Vagina (tissue), 2 donors: ENCODE results near the gene DOCK7. TPM values are rescaled to one million over a fixed set of nuclear protein-coding genes. Genes with fewer than 3 reads are reported as not detected.
"Not testable (repeated sequence)": the region's sequence is repeated elsewhere in the genome, so short reads cannot be mapped to it uniquely, and the experiment has no call there.

ENCODE experiments used
- DNase-seq, 2 donors: peaks; one replicate each; pipeline ENCODE4 v3.0.0-alpha.2; 2017; ENCODE audit errors: extremely low spot score in 2 of 2
- H3K27ac ChIP-seq: fragments of 200-600 bp; sonication (generic); one replicate; pipeline ENCODE4 v1.5.1; 2019
- H3K27me3 ChIP-seq: fragments of 200-600 bp; sonication (generic); one replicate; pipeline ENCODE4 v1.5.1; 2019
- H3K36me3 ChIP-seq, 2 donors: fragments of 200-600 bp; sonication (generic); one replicate each; pipeline ENCODE4 v1.5.1; 2017 to 2019
- H3K4me1 ChIP-seq: fragments of 200-600 bp; sonication (generic); one replicate; pipeline ENCODE4 v1.5.1; 2019
- H3K4me3 ChIP-seq, 2 donors: fragments of 200-600 bp; sonication (generic); 1 replicate in 1 of 2; 2 replicates in 1 of 2; pipeline ENCODE4 v1.5.1; 2016 to 2019
- H3K9me3 ChIP-seq: fragments of 200-600 bp; sonication (generic); one replicate; pipeline ENCODE4 v1.5.1; 2019
- POLR2A ChIP-seq, 2 donors: fragments of 450-650 bp; IDR thresholded peaks; one replicate each; pipeline ENCODE4 v1.6.1; 2017; ENCODE audit warnings: antibody characterized with exemption in 2 of 2, mild to moderate bottlenecking in 2 of 2, moderate library complexity in 2 of 2
- POLR2AphosphoS5 ChIP-seq, 2 donors: sonication (generic); formaldehyde crosslinking; IDR thresholded peaks; one replicate each; pipeline ENCODE4 v1.9.0; 2017; ENCODE audit warnings: antibody characterized with exemption in 2 of 2, mild to moderate bottlenecking in 2 of 2, low read depth in 1 of 2; ENCODE audit not compliant: insufficient read depth in 1 of 2
- intact Hi-C: fragments of 100-400 bp; cut with DNase I; formaldehyde crosslinking; loops from one replicate; pipeline ENCODE4 v1.15.1; 2023
- total RNA-seq: library from RNA; depleted of rRNA; stranded (reverse); fragments of >200 nt; gene quantifications from one replicate; pipeline ENCODE4 v1.2.3, GENCODE V29; 2016
- TF ChIP-seq, protein P1 (sequence below), 3 experiments: fragments of 450-650 bp in 2 of 3; fragments of 200-600 bp in 1 of 3; sonication (generic) in 1 of 3; IDR thresholded peaks; one replicate each; pipeline ENCODE4 v1.5.1; 2017 to 2019; ENCODE audit warnings: antibody characterized with exemption in 3 of 3, mild to moderate bottlenecking in 2 of 3, moderate library complexity in 2 of 3

Gene DOCK7
- total RNA-seq, 1 donor from 2014 or later, result 34.1 TPM

DNA sequence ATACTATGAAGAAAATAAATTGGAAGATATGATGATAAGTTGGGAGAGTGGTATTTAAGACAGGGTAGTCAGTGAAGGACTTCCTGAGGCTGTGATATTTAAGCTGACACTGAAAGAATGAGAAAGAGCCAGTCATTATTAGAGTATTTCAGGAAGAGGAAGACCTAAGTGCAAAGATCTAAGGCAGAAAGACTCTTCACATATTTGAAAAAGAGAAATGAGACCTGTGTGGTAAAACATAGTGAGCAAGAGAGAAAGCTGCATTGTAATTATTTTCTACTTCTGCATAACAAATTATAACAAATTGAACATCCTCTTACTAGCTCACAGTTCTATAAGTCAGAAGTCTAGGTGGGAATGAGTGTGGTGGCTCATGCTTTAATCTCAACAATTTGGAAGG, 34.6 kb upstream of the DOCK7 start:
- Histone ChIP-seq H3K27ac (no peak overlapping the region), H3K4me3 (no peak overlapping the region), H3K9me3 (no peaks in the 10 kb centered on the region), H3K27me3 (no peaks in the 10 kb centered on the region), H3K4me1 (peaks cover 7% of the 10 kb centered on the region), H3K36me3 (no peaks in the 10 kb centered on the region)
- TF ChIP-seq, protein P1, sequence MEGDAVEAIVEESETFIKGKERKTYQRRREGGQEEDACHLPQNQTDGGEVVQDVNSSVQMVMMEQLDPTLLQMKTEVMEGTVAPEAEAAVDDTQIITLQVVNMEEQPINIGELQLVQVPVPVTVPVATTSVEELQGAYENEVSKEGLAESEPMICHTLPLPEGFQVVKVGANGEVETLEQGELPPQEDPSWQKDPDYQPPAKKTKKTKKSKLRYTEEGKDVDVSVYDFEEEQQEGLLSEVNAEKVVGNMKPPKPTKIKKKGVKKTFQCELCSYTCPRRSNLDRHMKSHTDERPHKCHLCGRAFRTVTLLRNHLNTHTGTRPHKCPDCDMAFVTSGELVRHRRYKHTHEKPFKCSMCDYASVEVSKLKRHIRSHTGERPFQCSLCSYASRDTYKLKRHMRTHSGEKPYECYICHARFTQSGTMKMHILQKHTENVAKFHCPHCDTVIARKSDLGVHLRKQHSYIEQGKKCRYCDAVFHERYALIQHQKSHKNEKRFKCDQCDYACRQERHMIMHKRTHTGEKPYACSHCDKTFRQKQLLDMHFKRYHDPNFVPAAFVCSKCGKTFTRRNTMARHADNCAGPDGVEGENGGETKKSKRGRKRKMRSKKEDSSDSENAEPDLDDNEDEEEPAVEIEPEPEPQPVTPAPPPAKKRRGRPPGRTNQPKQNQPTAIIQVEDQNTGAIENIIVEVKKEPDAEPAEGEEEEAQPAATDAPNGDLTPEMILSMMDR (IDR thresholded peaks at IDR 0.05), result no peak
- intact Hi-C loops, result no loop called here
- no peak for DNase-seq

DNA sequence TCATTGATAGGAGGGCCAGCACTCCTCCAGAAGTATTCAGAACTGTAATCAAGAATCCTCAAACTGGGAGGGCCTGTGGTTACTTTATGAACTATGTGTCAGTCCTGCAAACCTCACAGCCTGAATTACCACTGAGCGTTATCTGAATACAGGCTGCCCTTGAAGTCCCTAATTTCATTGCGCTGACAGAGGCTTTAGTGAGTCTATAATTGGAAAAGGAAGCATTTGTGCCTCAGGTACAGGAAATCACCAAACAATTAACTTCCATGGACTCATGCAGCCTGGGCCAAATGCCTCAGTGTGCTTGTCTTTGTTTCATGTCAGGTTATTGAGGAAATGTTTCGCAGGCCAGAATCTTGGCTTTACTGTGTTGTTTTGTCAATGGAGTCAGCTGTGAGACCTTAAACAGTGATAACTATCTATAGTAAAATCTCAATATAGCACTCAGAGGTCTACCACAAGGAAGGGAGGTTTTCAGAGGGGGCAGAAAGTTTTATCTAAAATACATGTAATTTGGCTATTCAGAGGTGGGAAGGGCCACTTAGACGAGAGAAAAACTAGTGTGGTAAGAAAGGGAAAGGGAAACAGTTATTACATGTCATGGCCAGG, 32.9 kb upstream of the DOCK7 start:
- H3K27ac ChIP-seq, result no peak overlapping the region
- H3K27me3 ChIP-seq, result no peaks in the 10 kb centered on the region

DNA sequence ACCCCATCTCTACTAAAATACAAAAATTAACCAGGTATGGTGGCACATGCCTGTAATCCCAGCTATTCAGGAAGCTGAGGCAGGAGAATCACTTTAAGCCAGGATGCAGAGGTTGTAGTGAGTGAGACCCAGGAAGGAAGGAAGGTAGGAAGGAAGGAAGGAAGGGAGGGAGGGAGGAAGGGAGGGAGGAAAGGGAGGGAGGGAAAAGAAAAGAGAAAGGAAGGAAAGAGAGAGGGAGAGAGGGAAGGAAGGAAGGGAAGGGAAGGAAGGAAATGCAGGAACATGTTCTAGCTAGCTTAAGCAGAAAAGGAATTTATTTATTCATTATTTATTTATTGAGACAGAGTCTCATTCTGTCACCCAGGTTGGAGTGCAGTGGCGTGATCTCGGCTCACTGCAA, 30.2 kb upstream of the DOCK7 start:
- H3K27me3 ChIP-seq, H3K36me3 ChIP-seq, H3K4me1 ChIP-seq, H3K4me3 ChIP-seq, H3K27ac ChIP-seq, DNase-seq, intact Hi-C loops, H3K9me3 ChIP-seq: not testable (repeated sequence)

More for the DNA sequence above, 32.9 kb upstream of the DOCK7 start:
- H3K4me1 ChIP-seq, result peaks cover 7% of the 10 kb centered on the region
- no peak for DNase-seq
- no peak overlapping the region for H3K4me3 ChIP-seq
- H3K9me3 ChIP-seq, result no peaks in the 10 kb centered on the region
- intact Hi-C loops, result no loop called here
- no peaks in the 10 kb centered on the region for H3K36me3 ChIP-seq
- no peak for TF ChIP-seq POLR2AphosphoS5 (IDR thresholded peaks at IDR 0.05; ENCODE audit: insufficient read depth in 1 of 2, low read depth in 1 of 2)
- TF ChIP-seq, protein P1 (IDR thresholded peaks at IDR 0.05), result no peak
- no peak for TF ChIP-seq POLR2A (IDR thresholded peaks at IDR 0.05)

DNA sequence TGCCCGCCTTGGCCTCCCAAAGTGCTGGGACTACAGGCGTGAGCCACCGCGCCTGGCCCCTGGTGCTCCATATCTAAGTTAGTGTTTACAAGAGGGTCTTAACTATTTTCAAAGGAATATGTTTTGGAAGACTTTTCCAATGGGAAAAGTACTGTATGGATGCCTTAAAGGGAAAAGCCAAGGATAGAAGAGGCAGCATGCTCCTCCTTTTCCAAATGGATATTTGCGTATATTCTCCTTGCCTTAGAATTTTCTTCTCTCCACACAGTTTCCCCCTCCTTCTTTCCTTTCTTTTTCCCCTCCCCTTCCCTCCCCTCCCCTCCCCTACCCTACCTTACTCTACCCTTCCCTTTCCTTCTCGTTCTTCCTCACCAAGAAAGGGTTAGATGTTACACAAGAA, 29.3 kb upstream of the DOCK7 start:
- no peak for DNase-seq
- TF ChIP-seq POLR2A (IDR thresholded peaks at IDR 0.05), result no peak
- TF ChIP-seq POLR2AphosphoS5 (IDR thresholded peaks at IDR 0.05; ENCODE audit: insufficient read depth in 1 of 2, low read depth in 1 of 2), result no peak
- TF ChIP-seq, protein P1 (IDR thresholded peaks at IDR 0.05), result no peak
- intact Hi-C loops, result no loop called here
- Histone ChIP-seq H3K27me3 (no peaks in the 10 kb centered on the region), H3K36me3 (no peaks in the 10 kb centered on the region), H3K9me3 (no peaks in the 10 kb centered on the region), H3K4me1 (no peaks in the 10 kb centered on the region), H3K27ac (no peak overlapping the region), H3K4me3 (no peak overlapping the region)

DNA sequence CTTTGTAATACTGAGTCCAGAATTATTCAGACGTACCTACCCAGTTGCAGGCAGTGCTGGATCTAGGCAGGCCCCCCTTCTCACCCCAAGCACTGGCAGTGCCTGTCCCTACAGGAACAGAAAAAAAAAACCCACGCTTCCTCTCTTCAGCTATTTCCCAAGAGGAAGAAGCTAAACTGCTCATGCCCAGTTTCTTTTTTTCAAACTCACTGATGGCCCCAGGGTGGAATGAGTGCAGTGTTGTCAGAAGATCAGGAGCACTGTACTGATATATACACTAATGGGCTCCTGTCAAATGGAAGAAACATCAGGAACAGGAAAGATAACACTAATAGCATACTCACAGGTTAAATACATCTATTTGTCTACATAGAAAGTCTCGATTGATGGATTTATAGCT, 28.2 kb upstream of the DOCK7 start:
- Histone ChIP-seq H3K9me3 (no peaks in the 10 kb centered on the region), H3K36me3 (no peaks in the 10 kb centered on the region), H3K4me1 (no peaks in the 10 kb centered on the region), H3K4me3 (no peak overlapping the region), H3K27ac (no peak overlapping the region), H3K27me3 (no peaks in the 10 kb centered on the region)
- DNase-seq, result no peak
- intact Hi-C loops, result no loop called here
- TF ChIP-seq POLR2AphosphoS5 (IDR thresholded peaks at IDR 0.05; ENCODE audit: insufficient read depth in 1 of 2, low read depth in 1 of 2) (no peak), POLR2A (IDR thresholded peaks at IDR 0.05) (no peak)
- TF ChIP-seq, protein P1 (IDR thresholded peaks at IDR 0.05), result no peak
